Naive thymus-derived CD4-positive, alpha-beta T cell (primary cell): ENCODE results near the gene BMP5. TPM values are rescaled to one million over a fixed set of nuclear protein-coding genes. Genes with fewer than 3 reads are reported as not detected.

Experiments
- ATAC-seq: fragments of 150-1000 bp; cut with Tn5 transposase; 2 replicates; pipeline ENCODE4 v1.10.0; 2021; ENCODE audit warnings: mild to moderate bottlenecking, moderate library complexity
- CTCF ChIA-PET: fragments of 350-600 bp; sonication (Branson Sonifier 250); formaldehyde crosslinking; loops from one replicate; lab custom pipeline; 2021; ENCODE audit warnings: antibody characterized with exemption; lab: Charles Lee
- POLR2A ChIA-PET: fragments of 350-600 bp; sonication (Branson Sonifier 250); formaldehyde crosslinking; loops from one replicate; lab custom pipeline; 2021; ENCODE audit warnings: antibody characterized with exemption, inconsistent platforms; lab: Charles Lee
- DNase-seq, 9 donors: peaks; one replicate each; pipeline versions ENCODE4 v3.0.0 to v3.0.0-alpha.2; 2020 to 2022; ENCODE audit warnings: mixed read lengths in 1 of 9
- H3K27ac ChIP-seq: one replicate; pipeline ENCODE4 v1.7.0; 2013; ENCODE audit warnings: mild to moderate bottlenecking, low read depth, low read length, moderate library complexity
- H3K27me3 ChIP-seq, 2 donors: one replicate each; pipeline ENCODE4 v1.7.0; 2013; ENCODE audit warnings: low read length in 2 of 2, mild to moderate bottlenecking in 2 of 2, moderate library complexity in 2 of 2; ENCODE audit not compliant: control insufficient read depth in 2 of 2, insufficient read depth in 2 of 2
- H3K36me3 ChIP-seq, 3 experiments: 1 replicate in 2 of 3; 2 replicates in 1 of 3; pipeline ENCODE4 v1.7.0; 2013; ENCODE audit warnings: low read length in 3 of 3, mild to moderate bottlenecking in 3 of 3, moderate library complexity in 1 of 3; ENCODE audit not compliant: insufficient read depth in 3 of 3, control insufficient read depth in 2 of 3
- H3K4me1 ChIP-seq, 2 donors: one replicate each; pipeline ENCODE4 v1.7.0; 2013; ENCODE audit warnings: low read length in 2 of 2, mild to moderate bottlenecking in 2 of 2, moderate library complexity in 1 of 2; ENCODE audit not compliant: control insufficient read depth in 2 of 2, insufficient read depth in 2 of 2
- H3K4me3 ChIP-seq: 2 replicates; pipeline ENCODE4 v1.7.0; 2013; ENCODE audit warnings: mild to moderate bottlenecking, low read length
- H3K9me3 ChIP-seq, 3 experiments: 1 replicate in 2 of 3; 2 replicates in 1 of 3; pipeline ENCODE4 v1.7.0; 2013; ENCODE audit warnings: low read length in 3 of 3; ENCODE audit not compliant: control insufficient read depth in 2 of 3
- H3K27ac Mint-ChIP-seq, 9 donors: one replicate each; pipeline ENCODE4 v1.8.0; 2020 to 2022; ENCODE audit warnings: mixed read lengths in 9 of 9, mild to moderate bottlenecking in 8 of 9, moderate library complexity in 5 of 9, inconsistent platforms in 2 of 9
- H3K27me3 Mint-ChIP-seq, 5 donors: one replicate each; pipeline ENCODE4 v1.8.0; 2021 to 2022; ENCODE audit warnings: mixed read lengths in 5 of 5, mild to moderate bottlenecking in 1 of 5
- H3K36me3 Mint-ChIP-seq, 5 donors: one replicate each; pipeline ENCODE4 v1.8.0; 2020 to 2022; ENCODE audit warnings: mixed read lengths in 5 of 5, mild to moderate bottlenecking in 3 of 5, inconsistent platforms in 1 of 5
- H3K4me1 Mint-ChIP-seq, 7 donors: one replicate each; pipeline ENCODE4 v1.8.0; 2020 to 2022; ENCODE audit warnings: mixed read lengths in 7 of 7, mild to moderate bottlenecking in 3 of 7, inconsistent platforms in 1 of 7
- H3K4me3 Mint-ChIP-seq, 10 donors: one replicate each; pipeline ENCODE4 v1.8.0; 2020 to 2022; ENCODE audit warnings: mild to moderate bottlenecking in 10 of 10, mixed read lengths in 10 of 10, moderate library complexity in 6 of 10, inconsistent platforms in 2 of 10
- H3K9me3 Mint-ChIP-seq, 11 donors: one replicate each; pipeline ENCODE4 v1.8.0; 2020 to 2022; ENCODE audit warnings: mixed read lengths in 11 of 11, mild to moderate bottlenecking in 4 of 11, inconsistent platforms in 1 of 11, moderate library complexity in 1 of 11
- intact Hi-C, 2 donors: fragments of 100-400 bp; cut with micrococcal nuclease; formaldehyde crosslinking; loops; one replicate each; pipeline ENCODE4 v1.15.1; 2023
- polyA plus RNA-seq, 2 donors: library from polyadenylated mRNA; unstranded; fragments of 300-500 nt; fragmentation: Illumina TruSeq; gene quantifications; one replicate each; pipeline ENCODE4 v1.2.3, GENCODE V29; 2021
- total RNA-seq, 6 experiments: library from RNA in 5 of 6; stranded (reverse) in 5 of 6; gene quantifications; 1 replicate in 5 of 6; 2 replicates in 1 of 6; pipeline ENCODE4 v1.2.3 and lab custom pipeline; 2021 to 2026

Gene BMP5
- total and polyA plus RNA-seq, 7 experiments from 2014 or later = not detected

GRCh38 chr6:55818482-55818881 is 56.9 kb downstream of the BMP5 start:
- DNase-seq (no peak), ATAC-seq (no peak)
- H3K9me3 ChIP-seq = no peaks in the 10 kb centered on the region
- no peaks in the 10 kb centered on the region for H3K27me3 Mint-ChIP-seq
- ChIA-PET CTCF (no interaction called here), POLR2A (no interaction called here)
- H3K4me1 Mint-ChIP-seq = no peaks in the 10 kb centered on the region
- no peaks in the 10 kb centered on the region for H3K36me3 Mint-ChIP-seq
- H3K4me3 Mint-ChIP-seq = no peak overlapping the region
- no peaks in the 10 kb centered on the region for H3K4me1 ChIP-seq
- H3K9me3 Mint-ChIP-seq = peaks cover 0 to 6% (median 0%) of the 10 kb centered on the region in 11 donors
- H3K27ac Mint-ChIP-seq = no peak overlapping the region
- H3K4me3 ChIP-seq = no peak overlapping the region
- H3K27ac ChIP-seq = no peak overlapping the region
- no peaks in the 10 kb centered on the region for H3K36me3 ChIP-seq
- no peaks in the 10 kb centered on the region for H3K27me3 ChIP-seq
- intact Hi-C loops = no loop called here

GRCh38 chr6:55812509-55812908 is 62.9 kb downstream of the BMP5 start:
- CTCF ChIA-PET = no interaction called here
- DNase-seq (no peak), ATAC-seq (no peak)
- no peaks in the 10 kb centered on the region for H3K4me1 ChIP-seq
- Mint-ChIP-seq H3K9me3 (peaks cover 0 to 14% (median 3%) of the 10 kb centered on the region in 11 donors), H3K4me1 (no peaks in the 10 kb centered on the region), H3K4me3 (no peak overlapping the region), H3K27me3 (no peaks in the 10 kb centered on the region), H3K27ac (no peak overlapping the region), H3K36me3 (no peaks in the 10 kb centered on the region)
- H3K36me3 ChIP-seq = no peaks in the 10 kb centered on the region
- no peaks in the 10 kb centered on the region for H3K27me3 ChIP-seq
- POLR2A ChIA-PET = no interaction called here
- intact Hi-C loops = no loop called here
- no peaks in the 10 kb centered on the region for H3K9me3 ChIP-seq
- H3K4me3 ChIP-seq = no peak overlapping the region
- H3K27ac ChIP-seq = no peak overlapping the region

GRCh38 chr6:55811074-55811473 is 64.3 kb downstream of the BMP5 start:
- no peak overlapping the region for H3K27ac ChIP-seq
- Mint-ChIP-seq H3K27ac (no peak overlapping the region), H3K36me3 (no peaks in the 10 kb centered on the region), H3K4me3 (no peak overlapping the region), H3K27me3 (no peaks in the 10 kb centered on the region), H3K4me1 (no peaks in the 10 kb centered on the region), H3K9me3 (peaks cover 0 to 23% (median 4%) of the 10 kb centered on the region in 11 donors)
- ChIA-PET POLR2A (no interaction called here), CTCF (no interaction called here)
- no peaks in the 10 kb centered on the region for H3K4me1 ChIP-seq
- H3K9me3 ChIP-seq = no peaks in the 10 kb centered on the region
- no peak overlapping the region for H3K4me3 ChIP-seq
- DNase-seq (no peak), ATAC-seq (no peak)
- H3K36me3 ChIP-seq = no peaks in the 10 kb centered on the region
- intact Hi-C loops = no loop called here
- no peaks in the 10 kb centered on the region for H3K27me3 ChIP-seq

GRCh38 chr6:55802259-55802658 is 73.1 kb downstream of the BMP5 start:
- ChIA-PET POLR2A (no interaction called here), CTCF (no interaction called here)
- Histone ChIP-seq H3K4me1 (no peaks in the 10 kb centered on the region), H3K4me3 (no peak overlapping the region), H3K27me3 (no peaks in the 10 kb centered on the region), H3K9me3 (no peaks in the 10 kb centered on the region), H3K27ac (no peak overlapping the region), H3K36me3 (no peaks in the 10 kb centered on the region)
- intact Hi-C loops = no loop called here
- H3K4me1 Mint-ChIP-seq = no peaks in the 10 kb centered on the region
- ATAC-seq (no peak), DNase-seq (no peak)
- no peak overlapping the region for H3K4me3 Mint-ChIP-seq
- H3K9me3 Mint-ChIP-seq = peaks cover 0 to 24% (median 3%) of the 10 kb centered on the region in 11 donors
- no peaks in the 10 kb centered on the region for H3K36me3 Mint-ChIP-seq
- H3K27ac Mint-ChIP-seq = no peak overlapping the region
- H3K27me3 Mint-ChIP-seq = no peaks in the 10 kb centered on the region

GRCh38 chr6:55798571-55798970 is 76.8 kb downstream of the BMP5 start:
- ATAC-seq = no peak
- no peak overlapping the region for H3K27ac ChIP-seq
- intact Hi-C loops = no loop called here
- H3K4me1 ChIP-seq = no peaks in the 10 kb centered on the region
- ChIA-PET CTCF (no interaction called here), POLR2A (no interaction called here)
- Mint-ChIP-seq H3K27ac (no peak overlapping the region), H3K9me3 (peaks cover 0 to 5% (median 2%) of the 10 kb centered on the region in 11 donors), H3K4me1 (no peaks in the 10 kb centered on the region), H3K36me3 (no peaks in the 10 kb centered on the region), H3K27me3 (no peaks in the 10 kb centered on the region), H3K4me3 (no peak overlapping the region)
- no peaks in the 10 kb centered on the region for H3K9me3 ChIP-seq
- H3K4me3 ChIP-seq = no peak overlapping the region
- DNase-seq = no peak
- no peaks in the 10 kb centered on the region for H3K27me3 ChIP-seq
- H3K36me3 ChIP-seq = no peaks in the 10 kb centered on the region

GRCh38 chr6:55794136-55794812 is 81.1 kb downstream of the BMP5 start:
- no peak overlapping the region for H3K27ac ChIP-seq
- no peaks in the 10 kb centered on the region for H3K4me1 ChIP-seq
- ChIA-PET POLR2A (no interaction called here), CTCF (no interaction called here)
- intact Hi-C loops = no loop called here
- no peaks in the 10 kb centered on the region for H3K4me1 Mint-ChIP-seq
- H3K36me3 Mint-ChIP-seq = no peaks in the 10 kb centered on the region
- DNase-seq = no peak
- no peaks in the 10 kb centered on the region for H3K27me3 Mint-ChIP-seq
- no peak overlapping the region for H3K27ac Mint-ChIP-seq
- H3K27me3 ChIP-seq = no peaks in the 10 kb centered on the region
- H3K9me3 ChIP-seq = no peaks in the 10 kb centered on the region
- no peak overlapping the region for H3K4me3 ChIP-seq
- H3K36me3 ChIP-seq = no peaks in the 10 kb centered on the region
- peaks cover 0 to 12% (median 3%) of the 10 kb centered on the region in 11 donors for H3K9me3 Mint-ChIP-seq
- H3K4me3 Mint-ChIP-seq = no peak overlapping the region
- no peak for ATAC-seq

- H3K36me3 ChIP-seq = no peaks in the 10 kb centered on the region
- H3K4me1 ChIP-seq = no peaks in the 10 kb centered on the region
- H3K4me1 Mint-ChIP-seq = no peaks in the 10 kb centered on the region
- H3K4me3 ChIP-seq = no peak overlapping the region
- no peak overlapping the region for H3K27ac ChIP-seq
- no peaks in the 10 kb centered on the region for H3K27me3 ChIP-seq
- H3K36me3 Mint-ChIP-seq = no peaks in the 10 kb centered on the region
- intact Hi-C loops = no loop called here
- no peak overlapping the region for H3K4me3 Mint-ChIP-seq
- ChIA-PET CTCF (no interaction called here), POLR2A (no interaction called here)
- no peak for DNase-seq
- no peaks in the 10 kb centered on the region for H3K9me3 ChIP-seq
- H3K9me3 Mint-ChIP-seq = peaks cover 0 to 4% (median 0%) of the 10 kb centered on the region in 11 donors
- no peak overlapping the region for H3K27ac Mint-ChIP-seq
- no peaks in the 10 kb centered on the region for H3K27me3 Mint-ChIP-seq
- ATAC-seq = no peak
These were observed 90.1 kb downstream of the BMP5 start for GRCh38 chr6:55785273-55785672.
